ENCODE measurements around the gene SSPN. TPM values are rescaled to one million over a fixed set of nuclear protein-coding genes. Genes with fewer than 3 reads are reported as not detected.

SSPN gene
- total RNA-seq, 1 experiment from 2014 or later = 0.17 TPM

DNA sequence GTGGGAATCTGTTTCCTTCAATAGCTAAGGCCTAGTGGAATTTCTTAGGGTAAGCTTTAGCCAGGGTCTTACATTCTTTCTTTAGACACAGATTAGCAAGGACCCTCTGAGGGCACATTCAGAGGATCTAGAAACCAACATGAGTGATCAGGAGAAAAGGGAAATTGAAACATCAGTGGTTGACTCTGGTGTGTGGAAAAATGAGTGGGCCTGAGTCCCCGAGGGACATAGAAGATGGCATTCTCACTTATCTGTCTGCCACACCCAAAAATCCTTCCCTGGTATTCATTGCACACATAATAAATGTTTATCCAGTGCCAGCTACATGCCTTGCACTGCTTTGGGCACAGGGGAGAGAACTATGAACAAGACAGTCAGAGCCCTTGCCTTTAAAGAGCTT, 82.9 kb downstream of the SSPN start:
- Histone ChIP-seq H3K4me1 (ENCODE audit: control insufficient read depth in 1 of 2, insufficient read depth in 2 of 2, low read length in 2 of 2) (peaks cover 0 to 15% of the 10 kb centered on the region in 2 experiments; a peak in 2 of 4 replicates), H3K4me2 (ENCODE audit: low read length) (no peak overlapping the region), H4K20me1 (ENCODE audit: insufficient read depth) (no peaks in the 10 kb centered on the region), H2AFZ (ENCODE audit: low read depth, low read length, poor library complexity, severe bottlenecking) (no peak overlapping the region), H3K79me2 (ENCODE audit: insufficient read depth, low read length) (no peaks in the 10 kb centered on the region), H3K27ac (ENCODE audit: low read depth, low read length) (no peak overlapping the region), H3K36me3 (ENCODE audit: control insufficient read depth in 1 of 2, insufficient read depth in 2 of 2, low read length in 2 of 2) (no peaks in the 10 kb centered on the region), H3K9me2 (ENCODE audit: insufficient read depth) (no peaks in the 10 kb centered on the region), H3K9me3 (ENCODE audit: control insufficient read depth in 1 of 2, insufficient read depth in 1 of 2, low read depth in 1 of 2, low read length in 2 of 2) (no peaks in the 10 kb centered on the region), H3K9ac (ENCODE audit: low read length) (no peak overlapping the region), H3K4me3 (replicated peaks in 1 of 2; ENCODE audit: low read depth in 1 of 2, low read length in 2 of 2) (no peak overlapping the region), H3K27me3 (ENCODE audit: insufficient read depth, low read length) (no peaks in the 10 kb centered on the region)
- no peak for DNase-seq (ENCODE audit: low read depth, low spot score)
- ChIA-PET RAD21 (ENCODE audit: low non-redundant PET in 1 of 2, low total read pairs in 2 of 2, uncharacterized antibody in 2 of 2, unreplicated experiment in 2 of 2) (no interaction called here), POLR2A (no interaction called here), CTCF (no interaction called here)
- TF ChIP-seq, protein P1, sequence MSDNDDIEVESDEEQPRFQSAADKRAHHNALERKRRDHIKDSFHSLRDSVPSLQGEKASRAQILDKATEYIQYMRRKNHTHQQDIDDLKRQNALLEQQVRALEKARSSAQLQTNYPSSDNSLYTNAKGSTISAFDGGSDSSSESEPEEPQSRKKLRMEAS (IDR thresholded peaks at IDR 0.05) = no peak
- no peak for TF ChIP-seq EZH2phosphoT487 (IDR thresholded peaks at IDR 0.05; ENCODE audit: borderline replicate concordance)
- TF ChIP-seq, protein P2, sequence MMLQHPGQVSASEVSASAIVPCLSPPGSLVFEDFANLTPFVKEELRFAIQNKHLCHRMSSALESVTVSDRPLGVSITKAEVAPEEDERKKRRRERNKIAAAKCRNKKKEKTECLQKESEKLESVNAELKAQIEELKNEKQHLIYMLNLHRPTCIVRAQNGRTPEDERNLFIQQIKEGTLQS (IDR thresholded peaks at IDR 0.05) = no peak
- TF ChIP-seq ZNF274 (IDR thresholded peaks at IDR 0.05; ENCODE audit: low read depth, low read length) = no peak
- TF ChIP-seq YY1 (IDR thresholded peaks at IDR 0.05; ENCODE audit: extremely low read depth, insufficient replicate concordance, low read depth, low read length) = no peak
- TF ChIP-seq, protein P3, sequence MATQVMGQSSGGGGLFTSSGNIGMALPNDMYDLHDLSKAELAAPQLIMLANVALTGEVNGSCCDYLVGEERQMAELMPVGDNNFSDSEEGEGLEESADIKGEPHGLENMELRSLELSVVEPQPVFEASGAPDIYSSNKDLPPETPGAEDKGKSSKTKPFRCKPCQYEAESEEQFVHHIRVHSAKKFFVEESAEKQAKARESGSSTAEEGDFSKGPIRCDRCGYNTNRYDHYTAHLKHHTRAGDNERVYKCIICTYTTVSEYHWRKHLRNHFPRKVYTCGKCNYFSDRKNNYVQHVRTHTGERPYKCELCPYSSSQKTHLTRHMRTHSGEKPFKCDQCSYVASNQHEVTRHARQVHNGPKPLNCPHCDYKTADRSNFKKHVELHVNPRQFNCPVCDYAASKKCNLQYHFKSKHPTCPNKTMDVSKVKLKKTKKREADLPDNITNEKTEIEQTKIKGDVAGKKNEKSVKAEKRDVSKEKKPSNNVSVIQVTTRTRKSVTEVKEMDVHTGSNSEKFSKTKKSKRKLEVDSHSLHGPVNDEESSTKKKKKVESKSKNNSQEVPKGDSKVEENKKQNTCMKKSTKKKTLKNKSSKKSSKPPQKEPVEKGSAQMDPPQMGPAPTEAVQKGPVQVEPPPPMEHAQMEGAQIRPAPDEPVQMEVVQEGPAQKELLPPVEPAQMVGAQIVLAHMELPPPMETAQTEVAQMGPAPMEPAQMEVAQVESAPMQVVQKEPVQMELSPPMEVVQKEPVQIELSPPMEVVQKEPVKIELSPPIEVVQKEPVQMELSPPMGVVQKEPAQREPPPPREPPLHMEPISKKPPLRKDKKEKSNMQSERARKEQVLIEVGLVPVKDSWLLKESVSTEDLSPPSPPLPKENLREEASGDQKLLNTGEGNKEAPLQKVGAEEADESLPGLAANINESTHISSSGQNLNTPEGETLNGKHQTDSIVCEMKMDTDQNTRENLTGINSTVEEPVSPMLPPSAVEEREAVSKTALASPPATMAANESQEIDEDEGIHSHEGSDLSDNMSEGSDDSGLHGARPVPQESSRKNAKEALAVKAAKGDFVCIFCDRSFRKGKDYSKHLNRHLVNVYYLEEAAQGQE (IDR thresholded peaks at IDR 0.05; ENCODE audit: low read depth) = no peak
- TF ChIP-seq SRF (IDR thresholded peaks at IDR 0.05; ENCODE audit: low read depth) = no peak
- BruUV-seq (replicated peaks) = no TSS peak
- intact Hi-C loops (cut with micrococcal nuclease) = no loop called here
- ATAC-seq = no peak

All from HCT116 (cell line).